Measurements from ENCODE around the gene SLBP.

Gene SLBP

DNA sequence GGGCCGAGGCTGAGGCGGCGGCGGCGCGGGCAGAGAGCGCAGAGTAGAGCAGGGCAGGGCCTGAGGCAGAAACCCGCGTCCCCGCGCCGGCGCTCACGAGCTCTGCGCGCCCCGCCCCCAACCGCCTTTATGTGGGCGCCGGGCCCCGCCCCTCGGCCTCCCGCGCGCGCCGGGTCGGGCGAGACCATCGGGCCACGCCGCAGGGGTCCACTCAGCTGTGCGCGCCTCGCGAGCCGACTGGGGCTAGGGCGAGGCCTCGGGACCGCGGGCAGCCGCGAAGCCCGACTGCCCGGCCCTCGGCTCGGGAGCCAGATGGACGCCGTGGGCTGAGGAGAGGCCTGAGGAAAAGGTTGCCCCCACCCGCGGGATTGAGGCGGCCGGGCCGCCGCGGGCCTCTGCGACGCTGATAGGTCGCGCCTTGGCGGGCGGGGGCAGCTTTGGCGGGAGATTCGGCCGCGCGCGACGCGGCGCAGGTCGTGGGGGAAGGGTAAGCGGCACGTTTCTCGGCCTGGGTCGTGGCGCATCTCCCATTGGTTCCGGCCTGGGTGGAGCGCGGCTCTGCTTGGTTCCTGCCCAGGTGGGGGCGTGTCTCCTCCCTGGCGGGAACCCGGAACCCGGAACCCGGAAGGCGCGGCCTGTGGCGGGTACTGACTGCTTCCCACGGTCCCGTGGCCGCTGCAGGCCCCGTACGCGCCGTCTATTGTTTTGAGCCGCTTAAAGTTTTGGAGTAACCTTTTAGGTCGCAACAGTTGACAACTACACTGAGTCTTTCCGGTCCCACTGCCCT is at the start of gene SLBP:
TSS of gene SLBP (minus strand) at position 104 of the 787 bp plus-strand sequence. CDS start 131 bp downstream, outside the sequence.
- DNase-seq (ENCODE audit: low spot score) = peak; percentile 97

DNA sequence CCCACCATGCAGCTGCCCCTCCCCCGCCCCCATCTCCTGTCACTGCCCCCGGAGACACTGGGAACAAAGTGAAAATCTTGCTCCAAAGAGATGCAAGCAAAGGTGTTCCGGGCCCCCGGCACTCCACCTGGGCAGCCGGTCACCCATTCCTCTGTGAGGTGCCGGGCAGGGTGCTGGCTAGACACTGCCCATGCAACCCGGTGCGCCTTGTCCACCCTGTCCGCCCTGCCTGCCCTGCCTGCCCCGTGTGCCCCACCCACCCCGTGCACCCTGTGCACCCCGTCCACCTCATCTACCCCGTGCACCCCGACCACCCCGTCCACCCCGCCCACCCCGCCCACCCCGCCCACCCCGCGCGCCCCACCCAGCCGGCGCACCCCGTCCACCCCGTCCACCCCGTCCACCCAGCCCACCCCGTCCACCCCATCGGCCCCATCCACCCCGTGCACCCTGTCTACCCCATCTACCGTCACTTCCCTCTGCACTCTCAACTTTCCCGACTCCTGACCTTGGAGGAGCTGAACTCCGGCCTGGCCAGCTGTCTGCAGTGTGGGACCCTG is 49.1 kb upstream of the SLBP start:
- DNase-seq (ENCODE audit: low spot score) = no peak

DNA sequence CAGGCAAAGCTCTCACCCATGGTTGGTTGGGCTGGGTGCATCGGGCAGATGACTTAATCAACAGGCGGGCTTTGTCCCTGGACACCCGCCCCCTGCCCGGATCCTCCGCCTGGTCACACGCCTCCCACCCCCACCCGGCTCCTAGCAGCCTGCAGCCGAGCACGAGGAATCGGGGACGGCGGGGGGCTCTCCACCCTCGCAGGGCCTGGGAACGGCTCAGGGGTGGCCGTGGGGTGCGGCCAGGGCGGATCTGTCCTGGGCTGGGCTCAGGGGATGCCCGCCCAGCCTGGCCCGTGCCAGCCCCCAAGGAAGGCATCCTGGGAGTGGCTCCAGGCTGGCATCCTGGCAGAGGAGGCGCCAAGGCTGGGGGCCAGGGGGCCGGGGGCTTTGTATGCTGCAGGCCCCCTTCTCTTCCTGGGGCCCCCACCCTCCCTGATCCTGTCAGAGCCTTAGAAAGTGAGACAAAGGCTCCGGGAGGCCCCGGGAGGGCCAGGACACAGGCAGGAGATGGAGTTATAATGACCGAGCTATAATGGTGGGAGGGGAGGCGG is 48.5 kb upstream of the SLBP start:
- no peak for DNase-seq (ENCODE audit: low spot score)

GRCh38 chr4:1759818-1760223 is 47.7 kb upstream of the SLBP start:
- no peak for DNase-seq (ENCODE audit: low spot score)

GRCh38 chr4:1759170-1759817 is 47.2 kb upstream of the SLBP start:
- no peak for DNase-seq (ENCODE audit: low spot score)

DNA sequence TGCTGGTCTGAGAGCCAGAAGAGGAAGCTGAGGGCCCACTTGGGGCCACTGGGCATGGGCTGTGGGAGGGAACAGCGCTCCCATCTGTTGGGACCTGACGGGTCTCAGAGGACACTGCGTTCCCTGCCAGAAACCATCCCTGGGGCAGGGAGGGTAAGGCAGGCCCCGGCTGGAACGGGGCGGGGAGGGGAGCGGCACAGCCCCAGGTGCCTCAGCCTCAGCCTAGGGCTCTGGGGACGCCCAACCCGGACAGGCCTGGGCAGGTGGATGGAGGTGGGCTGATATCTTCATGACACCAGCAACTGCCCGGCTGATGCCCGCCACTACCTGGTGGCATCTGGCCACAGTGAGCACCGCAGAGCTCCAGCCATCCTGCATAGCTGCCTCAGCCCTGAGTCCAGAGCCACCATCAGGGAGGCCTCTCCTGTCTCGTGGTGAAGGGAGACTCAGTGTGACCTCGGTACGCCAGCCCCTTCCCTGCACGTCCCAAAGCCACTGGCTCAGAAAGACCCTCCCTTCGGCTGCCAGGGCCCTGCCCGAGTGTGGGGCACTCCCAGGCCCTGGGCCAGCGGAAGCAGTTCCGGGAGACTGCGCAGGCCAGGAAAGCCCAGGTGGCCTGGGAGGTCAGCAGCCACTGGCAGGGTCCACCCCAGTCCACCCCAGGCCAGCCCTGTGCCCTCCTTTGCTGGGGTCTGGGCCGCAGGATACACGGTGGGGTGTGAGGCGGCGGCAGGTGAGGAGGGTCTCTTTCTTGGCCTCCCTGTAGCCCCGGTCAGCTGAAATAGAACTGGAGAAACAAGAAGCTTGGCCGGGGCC is 46.4 kb upstream of the SLBP start:
- no peak for DNase-seq (ENCODE audit: low spot score)

DNA sequence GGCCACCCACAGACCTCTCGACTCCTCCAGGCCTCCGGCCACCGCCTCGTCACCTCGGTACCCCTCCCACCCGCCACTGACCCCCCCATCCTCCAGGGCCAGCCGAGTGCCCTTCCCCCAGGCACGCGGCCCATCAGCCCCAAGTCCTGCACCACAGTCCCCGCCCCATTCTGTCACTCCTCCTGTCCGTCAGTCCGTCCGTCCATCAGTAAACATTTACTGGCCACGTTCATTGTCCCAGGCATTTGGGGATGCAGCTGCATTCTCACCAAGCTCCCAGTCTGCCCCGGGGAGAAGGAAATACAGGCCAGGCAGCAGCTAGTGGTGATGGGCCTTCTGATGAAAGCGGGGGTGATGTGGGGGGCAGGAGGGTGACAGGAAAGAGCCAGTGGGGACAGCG is 45.7 kb upstream of the SLBP start:
- DNase-seq (ENCODE audit: low spot score) = no peak

DNA sequence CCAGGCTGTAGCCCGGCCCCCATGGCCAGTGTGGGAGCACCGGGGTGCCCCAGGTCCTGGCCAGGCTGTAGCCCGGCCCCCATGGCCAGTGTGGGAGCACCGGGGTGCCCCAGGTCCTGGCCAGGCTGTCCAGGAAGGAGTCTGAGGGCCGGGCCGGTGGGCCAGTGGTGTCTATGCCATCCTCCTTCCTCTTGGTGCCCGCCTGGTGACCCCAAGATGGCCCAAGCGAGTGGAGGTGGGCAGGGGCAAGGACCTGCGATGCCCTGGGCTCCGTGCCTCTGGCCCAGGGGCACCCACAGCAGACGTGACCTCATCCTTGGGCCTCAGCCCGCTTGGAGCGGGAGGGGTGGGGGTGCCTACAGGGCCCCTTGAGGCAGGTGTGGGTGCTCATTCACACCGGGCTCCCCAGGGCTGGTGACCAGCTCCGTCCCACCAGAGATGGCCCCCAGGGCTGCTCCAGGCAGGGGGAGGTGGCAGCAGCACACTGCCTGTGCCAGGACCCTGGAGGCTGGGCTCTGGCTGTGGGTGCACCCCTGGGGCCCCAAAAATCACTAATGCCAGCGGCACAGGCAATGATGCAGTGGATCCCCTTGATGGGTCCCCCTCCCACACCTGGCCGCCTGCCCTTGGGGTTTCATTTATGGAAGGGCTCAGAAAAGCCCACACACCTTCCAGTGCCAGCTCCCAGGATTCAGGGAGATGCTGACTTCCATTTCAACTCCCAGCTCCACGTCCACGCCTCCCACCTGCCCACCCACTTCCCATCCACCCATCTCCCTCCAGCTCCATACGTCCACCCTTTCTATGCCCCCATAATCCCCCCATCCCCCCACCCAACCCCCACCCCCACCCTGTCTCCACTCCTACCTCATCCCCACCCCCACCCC is 45.0 kb upstream of the SLBP start:
- DNase-seq (ENCODE audit: low spot score) = no peak

DNA sequence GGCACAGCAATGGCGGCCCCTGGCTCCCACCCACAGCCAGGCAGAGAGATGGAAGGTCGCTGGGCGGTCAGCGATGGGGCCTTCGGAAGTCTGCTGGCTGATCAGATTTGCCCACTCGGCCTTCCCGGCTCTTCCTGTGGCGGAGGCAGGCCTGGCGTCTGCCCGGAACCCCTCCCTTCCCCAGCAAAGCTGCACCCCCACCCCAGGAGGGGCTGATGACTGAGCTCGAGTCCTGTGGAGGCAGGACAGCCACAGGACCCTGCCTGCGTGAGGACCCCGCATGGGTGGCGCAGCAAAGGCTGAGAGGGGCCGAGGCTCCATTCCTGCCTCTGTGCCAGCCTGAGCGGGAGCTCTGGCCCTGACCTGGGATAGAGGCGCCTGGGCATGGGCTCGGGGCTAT is 44.0 kb upstream of the SLBP start:
- DNase-seq (ENCODE audit: low spot score) = no peak

- DNase-seq (ENCODE audit: low spot score) = no peak
These were observed 43.2 kb upstream of the SLBP start for GRCh38 chr4:1755297-1755696.

DNA sequence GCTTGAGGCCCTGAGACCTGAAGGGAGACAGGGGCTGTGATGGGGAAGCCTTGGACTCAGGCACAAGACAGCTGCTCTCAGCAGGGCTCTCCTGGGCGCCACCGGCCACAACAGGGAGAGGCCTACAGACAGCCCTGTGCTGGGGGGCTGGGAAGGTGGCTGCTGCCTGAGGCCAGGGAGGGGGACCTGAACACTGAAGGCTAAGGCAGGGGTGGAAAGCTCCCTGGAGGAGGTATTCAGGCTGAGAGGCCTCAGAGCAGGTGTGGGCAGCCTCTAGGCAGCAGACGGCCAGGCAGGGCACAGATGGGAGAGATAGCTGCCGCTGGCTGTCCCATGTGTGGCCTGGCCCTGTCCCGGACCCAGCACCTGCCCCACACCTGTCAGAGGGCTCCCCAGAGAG is 42.2 kb upstream of the SLBP start:
- DNase-seq (ENCODE audit: low spot score) = no peak

DNA sequence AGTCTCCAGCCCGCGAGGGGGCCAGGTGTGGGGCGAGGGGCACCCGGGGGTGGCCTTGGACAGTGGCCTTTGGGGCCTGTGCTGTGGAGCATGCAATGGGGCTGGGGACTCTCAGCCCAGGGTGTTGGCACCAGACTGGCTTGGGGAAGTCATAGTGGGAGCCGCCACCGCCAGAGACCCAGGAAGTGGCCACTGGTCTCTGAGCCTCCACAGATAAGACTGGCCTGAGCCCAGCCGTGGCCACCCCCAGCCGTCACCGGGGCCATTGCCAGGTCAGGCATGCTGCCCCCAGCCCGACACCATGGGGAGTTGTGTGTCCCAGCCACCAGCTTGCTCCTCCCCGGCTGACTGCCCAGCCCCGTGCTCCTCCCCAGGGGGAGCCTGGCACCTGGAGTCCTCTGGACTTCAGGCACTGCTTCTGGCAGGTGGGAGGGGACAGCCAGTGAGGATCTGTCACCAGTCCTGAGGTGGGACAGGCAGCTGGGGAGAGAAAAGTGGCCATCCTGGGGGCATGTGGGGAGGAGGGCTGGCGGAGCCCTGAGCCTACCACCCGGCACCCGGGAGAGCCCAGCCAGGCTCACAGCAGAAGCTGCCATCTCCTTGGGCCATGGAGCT is 41.7 kb upstream of the SLBP start:
- DNase-seq (ENCODE audit: low spot score) = no peak

- DNase-seq (ENCODE audit: low spot score) = no peak
These were observed 41.2 kb upstream of the SLBP start for GRCh38 chr4:1753294-1753696.

- DNase-seq (ENCODE audit: low spot score) = no peak
These were observed 40.3 kb upstream of the SLBP start for GRCh38 chr4:1752284-1753041.

GRCh38 chr4:1751919-1752283 is 39.8 kb upstream of the SLBP start:
- no peak for DNase-seq (ENCODE audit: low spot score)

DNA sequence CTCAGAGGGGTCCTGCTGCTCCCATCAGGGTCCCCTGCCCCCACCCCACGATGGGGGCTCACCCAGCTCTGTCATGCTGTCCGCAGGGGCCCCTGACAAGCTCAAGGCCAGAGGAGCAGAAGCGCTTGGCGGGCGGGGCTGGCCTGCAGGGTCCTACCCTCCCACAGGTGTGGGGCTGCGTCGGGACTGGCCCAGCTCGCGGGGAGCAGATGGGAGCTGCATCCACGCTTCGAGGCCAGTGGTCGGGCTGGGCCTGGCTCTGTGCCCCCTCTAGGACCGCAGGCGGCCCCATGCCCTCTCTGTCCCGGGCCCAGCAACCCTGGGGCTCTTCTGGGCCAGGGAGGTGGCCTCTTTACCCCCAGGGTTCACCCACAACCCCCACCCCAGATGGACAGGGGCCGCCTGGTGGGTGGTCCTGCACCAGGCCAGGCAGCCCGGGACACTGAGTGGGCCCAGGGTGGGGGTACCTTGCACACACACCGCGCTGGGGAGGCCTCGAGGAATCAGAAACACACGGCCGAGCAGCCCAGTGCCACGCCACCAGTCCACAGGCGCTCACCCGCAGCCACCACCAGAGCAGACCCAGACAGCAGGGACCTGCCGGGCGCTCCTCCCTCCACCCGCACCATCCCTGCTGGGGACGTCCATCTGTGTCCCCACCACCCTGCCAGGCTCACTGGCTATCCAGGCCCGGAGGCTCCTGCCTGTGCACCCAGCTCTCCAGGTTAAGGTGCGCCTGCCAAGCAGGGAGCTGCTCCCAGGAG is 39.2 kb upstream of the SLBP start:
- DNase-seq (ENCODE audit: low spot score) = no peak

GRCh38 chr4:1750381-1751154 is 38.4 kb upstream of the SLBP start:
- DNase-seq (ENCODE audit: low spot score) = no peak

- no peak for DNase-seq (ENCODE audit: low spot score)
These were observed 37.7 kb upstream of the SLBP start for GRCh38 chr4:1749826-1750225.

- no peak for DNase-seq (ENCODE audit: low spot score)
These were observed 37.3 kb upstream of the SLBP start for GRCh38 chr4:1749370-1749769.

All from LoVo (cell line).